ENCODE results near the gene GALNT5.
"Not testable (repeated sequence)": the region's sequence is repeated elsewhere in the genome, so short reads cannot be mapped to it uniquely, and the experiment has no call there.

The GALNT5 gene

GRCh38 chr2:157333304-157334047 lies 76.0 kb downstream of the GALNT5 start:
- DNase-seq = no peak

GRCh38 chr2:157334335-157334734 lies 76.8 kb downstream of the GALNT5 start:
- DNase-seq = no peak

GRCh38 chr2:157334797-157335196 lies 77.3 kb downstream of the GALNT5 start:
- DNase-seq = no peak

- peak; percentile 41 for DNase-seq
These were observed 78.9 kb downstream of the GALNT5 start for GRCh38 chr2:157336137-157337010.

- DNase-seq = no peak
These were observed 80.5 kb downstream of the GALNT5 start for GRCh38 chr2:157337978-157338377.

DNA sequence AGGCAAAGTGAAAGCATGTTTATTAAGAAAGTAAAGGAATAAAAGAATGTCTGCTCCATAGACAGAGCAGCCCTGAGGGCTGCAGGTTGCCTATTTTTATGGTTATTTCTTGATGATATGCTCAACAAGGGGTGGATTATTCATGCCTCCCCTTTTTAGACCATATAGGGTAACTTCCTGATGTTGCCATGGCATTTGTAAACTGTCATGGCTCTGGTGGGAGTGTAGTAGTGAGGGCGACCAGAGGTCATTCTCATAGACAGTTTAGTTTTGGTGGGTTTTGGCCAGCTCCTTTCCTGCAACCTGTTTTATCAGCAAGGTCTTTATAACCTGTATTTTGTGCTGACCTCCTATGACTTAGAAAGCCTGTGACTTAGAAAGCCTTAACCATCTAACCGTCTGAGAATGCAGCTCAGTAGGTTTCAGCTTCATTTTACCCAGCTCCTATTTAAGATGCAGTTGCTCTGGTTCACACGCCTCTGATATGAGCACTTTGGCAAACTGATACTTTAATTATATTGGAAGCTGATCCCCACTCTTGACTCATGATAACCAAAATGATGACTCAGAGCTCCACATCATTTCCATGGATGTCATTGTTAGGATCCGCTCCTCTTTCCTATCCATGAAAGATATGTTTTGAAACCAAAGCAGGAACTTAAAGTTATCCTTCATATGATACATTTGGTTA lies 82.6 kb downstream of the GALNT5 start:
- DNase-seq = no peak

DNA sequence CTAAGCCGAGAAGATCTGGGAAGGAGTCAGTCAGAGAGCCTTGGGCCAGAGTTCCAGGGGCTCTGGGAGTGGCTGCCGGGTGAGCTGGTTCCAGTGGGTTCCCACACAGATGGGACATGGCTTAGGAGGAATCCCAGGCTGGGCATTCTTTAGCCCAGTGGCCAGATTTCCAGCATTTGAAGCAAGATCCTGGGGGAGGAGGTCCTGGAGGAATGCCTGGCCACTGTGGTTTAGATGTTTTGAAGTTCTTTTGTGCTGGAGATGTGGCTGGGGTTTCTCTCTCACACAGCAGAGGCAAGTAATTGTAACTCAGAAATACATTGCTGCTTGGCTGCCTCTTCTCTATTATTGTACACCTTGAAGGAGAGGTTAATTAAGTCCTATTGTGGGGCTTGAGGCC lies 83.9 kb downstream of the GALNT5 start:
- not testable (repeated sequence) for DNase-seq

DNA sequence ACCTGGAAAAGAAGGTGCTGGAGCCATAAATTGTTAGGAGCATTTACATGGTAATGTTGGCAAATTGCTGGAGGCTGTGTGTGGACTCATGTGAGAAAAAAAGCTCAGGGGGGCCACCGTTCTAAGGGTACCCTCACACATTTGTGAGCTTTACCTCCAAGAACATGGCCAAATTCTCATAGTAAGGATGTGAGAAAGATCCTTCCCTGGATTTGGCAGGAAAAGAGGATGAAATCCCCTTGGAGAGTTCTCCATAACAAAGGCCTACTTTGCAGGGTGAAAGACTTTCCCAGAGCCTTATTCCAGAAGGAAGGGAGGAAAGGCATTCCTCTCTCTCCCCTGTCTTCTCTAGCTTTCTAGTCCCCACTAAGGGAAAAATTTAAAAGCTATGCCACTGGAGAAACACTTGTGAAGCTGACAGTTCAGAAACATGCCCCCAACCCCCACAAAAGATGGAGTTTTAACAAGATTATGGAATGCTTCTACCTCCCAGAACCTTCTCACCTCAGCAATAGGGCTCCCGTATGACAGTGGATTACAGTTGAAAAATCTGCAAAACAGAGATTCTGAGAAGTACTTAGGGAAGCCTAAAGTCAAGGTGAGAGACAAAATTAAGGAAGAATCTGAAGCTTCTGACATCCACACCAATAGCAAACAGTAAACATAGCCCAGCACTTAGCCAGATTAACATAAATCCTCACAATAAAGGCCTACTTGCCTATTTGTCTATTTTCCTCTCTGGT lies 88.3 kb downstream of the GALNT5 start:
- no peak for DNase-seq

- DNase-seq = no peak
These were observed 90.9 kb downstream of the GALNT5 start for GRCh38 chr2:157348291-157348921.

- DNase-seq = peak; percentile 59
These were observed 92.5 kb downstream of the GALNT5 start for GRCh38 chr2:157349949-157350515.

DNA sequence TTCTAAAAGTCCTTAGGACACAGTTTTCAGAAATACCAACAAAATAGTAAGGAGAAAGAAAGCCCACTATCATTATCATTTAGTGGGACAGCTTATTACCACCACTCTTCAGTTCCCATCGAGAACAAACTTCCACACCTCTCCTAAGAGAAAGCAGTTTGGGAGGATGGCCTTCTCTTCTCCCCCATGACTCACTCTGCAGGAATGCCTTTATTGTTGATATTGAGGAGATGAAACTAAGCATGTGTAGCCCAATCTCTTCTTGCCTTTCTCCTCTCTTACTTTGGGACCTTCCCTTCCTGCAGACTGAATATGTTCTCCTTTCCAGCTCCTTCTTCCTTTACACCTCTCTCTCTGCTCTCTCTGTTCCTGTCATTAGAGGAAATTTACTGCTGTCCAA lies 98.1 kb downstream of the GALNT5 start:
- peak; percentile 75 for DNase-seq

- DNase-seq = no peak
These were observed 102.1 kb downstream of the GALNT5 start for GRCh38 chr2:157359628-157360027.

GRCh38 chr2:157361526-157361925 lies 104.0 kb downstream of the GALNT5 start:
- no peak for DNase-seq

- DNase-seq = no peak
These were observed 105.1 kb downstream of the GALNT5 start for GRCh38 chr2:157362627-157363026.

DNA sequence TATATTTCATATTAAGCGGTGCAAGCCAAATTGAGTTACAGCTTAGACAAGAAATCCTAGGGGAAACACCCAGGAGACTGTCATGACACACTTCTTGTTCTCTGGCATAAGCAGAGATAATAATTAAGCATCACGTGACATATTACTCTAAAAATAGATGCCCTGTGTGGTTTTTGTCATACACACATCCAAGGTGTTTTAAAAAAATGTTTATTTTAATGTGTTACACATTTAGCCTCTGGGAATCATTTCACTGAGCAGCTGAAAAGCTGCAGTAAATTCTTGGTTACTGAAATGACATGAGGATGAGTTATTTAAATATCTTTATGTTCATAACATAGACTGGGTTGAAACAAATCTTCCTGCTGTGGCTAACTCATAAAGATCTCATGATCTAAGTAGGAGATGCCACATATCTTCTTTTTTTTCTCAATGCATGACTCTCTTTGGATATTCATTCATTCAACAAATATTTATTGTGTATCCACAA lies 106.2 kb downstream of the GALNT5 start:
- DNase-seq = peak; percentile 72
